ENCODE data around the gene ZNF629.
A peak's percentile ranks its signal among the peaks of the same experiment; 100 is the strongest.

Gene ZNF629

GRCh38 chr16:30786115-30786935, 680 bp downstream of the ZNF629 start:
- no peak for DNase-seq (ENCODE audit: low read depth)

- no peak for DNase-seq (ENCODE audit: low read depth)
Measured at GRCh38 chr16:30785126-30786106, 1.6 kb downstream of the ZNF629 start.

- no peak for DNase-seq (ENCODE audit: low read depth)
Measured at GRCh38 chr16:30784215-30784614, 2.8 kb downstream of the ZNF629 start.

GRCh38 chr16:30783280-30784109, 3.5 kb downstream of the ZNF629 start:
- DNase-seq (ENCODE audit: low read depth): no peak

GRCh38 chr16:30782486-30783279, 4.3 kb downstream of the ZNF629 start:
- DNase-seq (ENCODE audit: low read depth): no peak

- DNase-seq (ENCODE audit: low read depth): no peak
Measured at GRCh38 chr16:30780549-30780948, 6.5 kb downstream of the ZNF629 start.

GRCh38 chr16:30780021-30780420, 7.0 kb downstream of the ZNF629 start:
- no peak for DNase-seq (ENCODE audit: low read depth)

GRCh38 chr16:30779596-30779995, 7.4 kb downstream of the ZNF629 start:
- DNase-seq (ENCODE audit: low read depth): no peak

GRCh38 chr16:30778549-30779244, 8.3 kb downstream of the ZNF629 start:
- no peak for DNase-seq (ENCODE audit: low read depth)

- no peak for DNase-seq (ENCODE audit: low read depth)
Measured at GRCh38 chr16:30777591-30778297, 9.3 kb downstream of the ZNF629 start.

- DNase-seq (ENCODE audit: low read depth): peak; percentile 13
Measured at GRCh38 chr16:30775392-30776188, 11.4 kb downstream of the ZNF629 start.

GRCh38 chr16:30775131-30775391, 11.9 kb downstream of the ZNF629 start:
- no peak for DNase-seq (ENCODE audit: low read depth)

GRCh38 chr16:30774367-30775130, 12.5 kb downstream of the ZNF629 start:
- no peak for DNase-seq (ENCODE audit: low read depth)

GRCh38 chr16:30773826-30774225, 13.2 kb downstream of the ZNF629 start:
- DNase-seq (ENCODE audit: low read depth): no peak

GRCh38 chr16:30771726-30772125, 15.3 kb downstream of the ZNF629 start:
- DNase-seq (ENCODE audit: low read depth): no peak

GRCh38 chr16:30769379-30770089, 17.5 kb downstream of the ZNF629 start:
- no peak for DNase-seq (ENCODE audit: low read depth)

- no peak for DNase-seq (ENCODE audit: low read depth)
Measured at GRCh38 chr16:30768583-30769181, 18.3 kb downstream of the ZNF629 start.
